ENCODE measurements around the gene TM4SF20.

The TM4SF20 gene

GRCh38 chr2:227317834-227318233, 61.3 kb downstream of the TM4SF20 start:
- DNase-seq, result no peak

GRCh38 chr2:227313310-227313709, 65.8 kb downstream of the TM4SF20 start:
- no peak for DNase-seq

DNA sequence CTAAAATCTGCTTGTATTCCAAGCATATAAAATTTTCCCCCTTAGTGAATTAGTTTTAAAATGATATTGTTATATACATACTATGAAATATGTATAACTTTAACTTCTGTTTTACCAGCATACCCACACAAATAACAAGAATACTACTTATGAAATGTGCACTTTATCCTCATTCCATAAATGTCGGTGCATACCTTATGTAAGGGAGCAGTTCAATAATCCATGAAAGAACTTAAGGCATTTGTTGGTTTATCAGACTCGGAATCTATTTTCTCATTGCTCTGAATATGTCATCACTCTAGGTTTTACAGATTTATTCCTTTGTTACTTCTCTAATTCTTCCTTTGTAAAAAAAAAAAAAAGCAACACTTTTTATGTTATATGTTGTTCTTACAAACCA, 66.5 kb downstream of the TM4SF20 start:
- DNase-seq, result no peak
